OCI-LY1 (cell line): ENCODE data around the gene SLCO3A1.

Experiments used
- H2AFZ ChIP-seq: fragments of 200-600 bp; sonication (generic), shearing (Covaris generic); 2 replicates; pipeline ENCODE4 v1.6.0; 2014; ENCODE audit warnings: antibody characterized with exemption, mild to moderate bottlenecking, low read length
- H3F3A ChIP-seq: fragments of 200-600 bp; sonication (generic), shearing (Covaris generic); 2 replicates; pipeline ENCODE4 v1.6.0; 2014; ENCODE audit warnings: mild to moderate bottlenecking, antibody characterized with exemption, low read length, moderate library complexity; ENCODE audit not compliant: insufficient read depth
- H3K27ac ChIP-seq: fragments of 200-600 bp; sonication (generic); 2 replicates; pipeline ENCODE4 v1.5.1; 2014; ENCODE audit warnings: low read length, mixed run types, mild to moderate bottlenecking, low read depth; ENCODE audit not compliant: poor library complexity, severe bottlenecking
- H3K27me3 ChIP-seq: fragments of 200-600 bp; sonication (generic); 2 replicates; pipeline ENCODE4 v1.6.0; 2014; ENCODE audit warnings: antibody characterized with exemption, mild to moderate bottlenecking, low read length, moderate library complexity; ENCODE audit not compliant: insufficient read depth
- H3K36me3 ChIP-seq: fragments of 200-600 bp; sonication (generic); 2 replicates; pipeline ENCODE4 v1.6.1; 2014; ENCODE audit warnings: mild to moderate bottlenecking, antibody characterized with exemption, low read length, moderate library complexity, mixed read lengths; ENCODE audit not compliant: insufficient read depth
- H3K4me1 ChIP-seq: fragments of 200-600 bp; sonication (generic); 2 replicates; pipeline ENCODE4 v1.5.1; 2014; ENCODE audit warnings: mild to moderate bottlenecking, low read length, moderate library complexity; ENCODE audit not compliant: insufficient read depth, severe bottlenecking
- H3K4me2 ChIP-seq: fragments of 200-600 bp; sonication (generic), shearing (Covaris generic); 2 replicates; pipeline ENCODE4 v1.6.1; 2014; ENCODE audit warnings: low read length
- H3K4me3 ChIP-seq: fragments of 200-600 bp; sonication (generic); 2 replicates; pipeline ENCODE4 v1.5.1; 2014; ENCODE audit warnings: low read length, low read depth, mild to moderate bottlenecking, mixed read lengths; ENCODE audit not compliant: poor library complexity, severe bottlenecking
- H3K79me2 ChIP-seq: fragments of 200-600 bp; shearing (Covaris generic); 2 replicates; pipeline ENCODE4 v1.6.1; 2016; ENCODE audit warnings: mixed run types, low read length, mixed read lengths; ENCODE audit not compliant: insufficient read depth
- H3K9ac ChIP-seq: fragments of 200-600 bp; sonication (generic), shearing (Covaris generic); 2 replicates; pipeline ENCODE4 v1.6.1; 2014; ENCODE audit warnings: mild to moderate bottlenecking, low read length, mixed read lengths
- H3K9me2 ChIP-seq: fragments of 200-600 bp; sonication (generic), shearing (Covaris generic); 2 replicates; pipeline ENCODE4 v1.6.1; 2014; ENCODE audit warnings: low read depth, mild to moderate bottlenecking, low read length, mixed read lengths
- H3K9me3 ChIP-seq: fragments of 200-600 bp; shearing (Covaris generic); 2 replicates; pipeline ENCODE4 v1.6.1; 2014; ENCODE audit warnings: low read length, mixed read lengths
- H4K20me1 ChIP-seq: fragments of 200-600 bp; sonication (generic), shearing (Covaris generic); 2 replicates; pipeline ENCODE4 v1.6.0; 2016; ENCODE audit warnings: mild to moderate bottlenecking, low read length; ENCODE audit not compliant: insufficient read depth
- CTCF ChIP-seq: fragments of 200-600 bp; sonication (generic), shearing (Covaris generic); IDR thresholded peaks from 2 replicates; pipeline ENCODE4 v1.5.1; 2017; ENCODE audit warnings: mild to moderate bottlenecking, antibody characterized with exemption, low read length, moderate library complexity, mixed read lengths
- EZH2 ChIP-seq: fragments of 200-600 bp; sonication (generic), shearing (Covaris generic); IDR thresholded peaks from 2 replicates; pipeline ENCODE4 v1.8.0; 2017; ENCODE audit warnings: borderline replicate concordance, mixed run types, mild to moderate bottlenecking, antibody characterized with exemption, low read length, moderate library complexity, mixed read lengths

The SLCO3A1 gene

GRCh38 chr15:91924183-91924582 is 70.7 kb downstream of the SLCO3A1 start:
- H3K27me3 ChIP-seq = no peaks in the 10 kb centered on the region
- no peak overlapping the region for H3K4me3 ChIP-seq
- no peaks in the 10 kb centered on the region for H4K20me1 ChIP-seq
- no peak overlapping the region for H3K9ac ChIP-seq
- no peak overlapping the region for H3K4me2 ChIP-seq
- TF ChIP-seq CTCF (no peak), EZH2 (no peak)
- no peaks in the 10 kb centered on the region for H3K9me2 ChIP-seq
- no peaks in the 10 kb centered on the region for H3F3A ChIP-seq
- no peak overlapping the region for H2AFZ ChIP-seq
- no peaks in the 10 kb centered on the region for H3K4me1 ChIP-seq
- H3K27ac ChIP-seq = no peak overlapping the region
- no peaks in the 10 kb centered on the region for H3K9me3 ChIP-seq
- H3K79me2 ChIP-seq = no peaks in the 10 kb centered on the region
- no peaks in the 10 kb centered on the region for H3K36me3 ChIP-seq

- Histone ChIP-seq H3K4me2 (no peak overlapping the region), H2AFZ (no peak overlapping the region), H3K27me3 (no peaks in the 10 kb centered on the region), H3K36me3 (no peaks in the 10 kb centered on the region), H3K9me2 (no peaks in the 10 kb centered on the region), H3K4me3 (no peak overlapping the region), H3K79me2 (no peaks in the 10 kb centered on the region), H3F3A (no peaks in the 10 kb centered on the region), H3K9me3 (no peaks in the 10 kb centered on the region), H4K20me1 (no peaks in the 10 kb centered on the region), H3K9ac (no peak overlapping the region), H3K4me1 (no peaks in the 10 kb centered on the region), H3K27ac (no peak overlapping the region)
- TF ChIP-seq EZH2 = no peak
- no peak for TF ChIP-seq CTCF
Measured at GRCh38 chr15:91924837-91925495, 71.5 kb downstream of the SLCO3A1 start.

- H3K4me2 ChIP-seq = no peak overlapping the region
- H3K27me3 ChIP-seq = no peaks in the 10 kb centered on the region
- H3F3A ChIP-seq = no peaks in the 10 kb centered on the region
- no peak overlapping the region for H2AFZ ChIP-seq
- no peak overlapping the region for H3K27ac ChIP-seq
- H3K79me2 ChIP-seq = no peaks in the 10 kb centered on the region
- no peaks in the 10 kb centered on the region for H3K9me3 ChIP-seq
- H4K20me1 ChIP-seq = no peaks in the 10 kb centered on the region
- H3K4me1 ChIP-seq = no peaks in the 10 kb centered on the region
- H3K9me2 ChIP-seq = no peaks in the 10 kb centered on the region
- no peak overlapping the region for H3K4me3 ChIP-seq
- no peak overlapping the region for H3K9ac ChIP-seq
- no peaks in the 10 kb centered on the region for H3K36me3 ChIP-seq
- TF ChIP-seq EZH2 (no peak), CTCF (no peak)
Measured at GRCh38 chr15:91925794-91926193, 72.3 kb downstream of the SLCO3A1 start.
